ENCODE results near the gene LAIR2. TPM values are rescaled to one million over a fixed set of nuclear protein-coding genes. Genes with fewer than 3 reads are reported as not detected.

LAIR2 gene
- total and polyA plus RNA-seq, 4 experiments from 2014 or later, result 0.81 to 27.9 (median 8.4) TPM

Other genes with a start within 250 kb of the LAIR2 start
- under 1 TPM; 0.47 to 0.52 TPM for gene LILRB5, start 245.6 kb upstream of the LAIR2 start, total RNA-seq
- not detected for gene LILRB5, start 245.6 kb upstream of the LAIR2 start, polyA plus RNA-seq
- 1 to 10 TPM in 1 of 2 experiments, under 1 TPM in 1; 0.58 to 1.2 TPM for gene LILRB2, start 221.7 kb upstream of the LAIR2 start, total RNA-seq
- gene LILRB2, start 221.7 kb upstream of the LAIR2 start, polyA plus RNA-seq, result not detected
- gene LILRA5, start 189.7 kb upstream of the LAIR2 start, total RNA-seq, result under 1 TPM; 0.36 to 0.38 TPM
- gene LILRA5, start 189.7 kb upstream of the LAIR2 start, polyA plus RNA-seq, result not detected
- not detected for gene LILRA4, start 163.7 kb upstream of the LAIR2 start, total RNA-seq
- under 1 TPM in 1 of 2 donors, not detected in 1; 0.45 TPM for gene LILRA4, start 163.7 kb upstream of the LAIR2 start, polyA plus RNA-seq
- 10 to 100 TPM; 57.6 to 59.8 TPM for gene LAIR1, start 137.9 kb upstream of the LAIR2 start, total RNA-seq
- gene LAIR1, start 137.9 kb upstream of the LAIR2 start, polyA plus RNA-seq, result 10 to 100 TPM; 23.1 to 60.5 TPM
- gene TTYH1, start 87.4 kb upstream of the LAIR2 start, total RNA-seq, result not detected
- under 1 TPM in 1 of 2 donors, not detected in 1; 0.29 TPM for gene TTYH1, start 87.4 kb upstream of the LAIR2 start, polyA plus RNA-seq
- gene LENG8, start 53.6 kb upstream of the LAIR2 start, total RNA-seq, result 100 to 1,000 TPM; 535 to 565 TPM
- gene LENG8, start 53.6 kb upstream of the LAIR2 start, polyA plus RNA-seq, result 10 to 100 TPM in 1 of 2 donors, 1 to 10 TPM in 1; 3.1 to 11.3 TPM
- gene LENG9, start 39.1 kb upstream of the LAIR2 start, total RNA-seq, result 1 to 10 TPM; 7.2 to 7.3 TPM
- gene LENG9, start 39.1 kb upstream of the LAIR2 start, polyA plus RNA-seq, result under 1 TPM in 1 of 2 donors, not detected in 1; 0.59 TPM
- gene CDC42EP5, start 29.5 kb upstream of the LAIR2 start, total RNA-seq, result not detected
- gene CDC42EP5, start 29.5 kb upstream of the LAIR2 start, polyA plus RNA-seq, result not detected
- gene LILRA2, start 71.0 kb downstream of the LAIR2 start, total RNA-seq, result under 1 TPM; 0.35 to 0.47 TPM
- gene LILRA2, start 71.0 kb downstream of the LAIR2 start, polyA plus RNA-seq, result not detected
- not detected for gene LILRA1, start 90.8 kb downstream of the LAIR2 start, total RNA-seq
- not detected for gene LILRA1, start 90.8 kb downstream of the LAIR2 start, polyA plus RNA-seq
- gene LILRB1, start 127.7 kb downstream of the LAIR2 start, total RNA-seq, result 1 to 10 TPM in 1 of 2 experiments, under 1 TPM in 1; 0.64 to 1.6 TPM
- under 1 TPM in 1 of 2 donors, not detected in 1; 0.34 TPM for gene LILRB1, start 127.7 kb downstream of the LAIR2 start, polyA plus RNA-seq
- 1 to 10 TPM; 3.2 to 3.5 TPM for gene LILRB4, start 160.2 kb downstream of the LAIR2 start, total RNA-seq
- gene LILRB4, start 160.2 kb downstream of the LAIR2 start, polyA plus RNA-seq, result not detected
- gene KIR3DL3, start 221.6 kb downstream of the LAIR2 start, total RNA-seq, result not detected
- not detected for gene KIR3DL3, start 221.6 kb downstream of the LAIR2 start, polyA plus RNA-seq
- not detected for gene KIR2DL3, start 235.7 kb downstream of the LAIR2 start, total RNA-seq
- gene KIR2DL3, start 235.7 kb downstream of the LAIR2 start, polyA plus RNA-seq, result not detected